Common myeloid progenitor, CD34-positive (primary cell): ENCODE data around the gene KMT2B.

Source experiments
- CTCF ChIA-PET: fragments of 350-600 bp; sonication (Branson Sonifier 250); formaldehyde crosslinking; loops from one replicate; lab custom pipeline; 2021; ENCODE audit warnings: antibody characterized with exemption; lab: Charles Lee
- POLR2A ChIA-PET: fragments of 350-600 bp; sonication (Branson Sonifier 250); formaldehyde crosslinking; loops from one replicate; lab custom pipeline; 2021; ENCODE audit warnings: antibody characterized with exemption; lab: Charles Lee
- DNase-seq, 3 donors: peaks; one replicate each; pipeline versions ENCODE4 v3.0.0 to v3.0.0-alpha.2; 2013
- H3K27ac ChIP-seq, 2 experiments: 1 replicate in 1 of 2; 2 replicates in 1 of 2; pipeline ENCODE4 v1.7.0; 2013; ENCODE audit warnings: inconsistent platforms in 2 of 2, low read length in 2 of 2, mild to moderate bottlenecking in 2 of 2, low read depth in 1 of 2, moderate library complexity in 1 of 2; ENCODE audit not compliant: severe bottlenecking in 2 of 2, insufficient read depth in 1 of 2, poor library complexity in 1 of 2
- H3K27me3 ChIP-seq, 5 experiments: replicated peaks in 2 of 5; 1 replicate in 3 of 5; 2 replicates in 2 of 5; pipeline versions ENCODE4 v1.6.1 to v1.7.0; 2013; ENCODE audit warnings: low read length in 4 of 5, mild to moderate bottlenecking in 2 of 5, moderate library complexity in 2 of 5, inconsistent platforms in 1 of 5; ENCODE audit not compliant: insufficient read depth in 5 of 5, control insufficient read depth in 4 of 5
- H3K36me3 ChIP-seq, 4 experiments: 1 replicate in 2 of 4; 2 replicates in 2 of 4; pipeline versions ENCODE4 v1.6.1 to v1.7.0; 2013; ENCODE audit warnings: low read length in 3 of 4, control low read depth in 1 of 4, mild to moderate bottlenecking in 1 of 4; ENCODE audit not compliant: control insufficient read depth in 4 of 4, insufficient read depth in 4 of 4
- H3K4me1 ChIP-seq, 4 experiments: 1 replicate in 3 of 4; 2 replicates in 1 of 4; pipeline versions ENCODE4 v1.6.1 to v1.7.1; 2013; ENCODE audit warnings: low read length in 3 of 4, mild to moderate bottlenecking in 3 of 4, control low read depth in 1 of 4, inconsistent platforms in 1 of 4, moderate library complexity in 1 of 4; ENCODE audit not compliant: control insufficient read depth in 4 of 4, insufficient read depth in 4 of 4; ENCODE audit errors: control extremely low read depth in 1 of 4
- H3K4me3 ChIP-seq, 7 experiments: 1 replicate in 4 of 7; 2 replicates in 3 of 7; pipeline versions ENCODE4 v1.5.1 to v1.7.0; 2013; ENCODE audit warnings: mild to moderate bottlenecking in 7 of 7, low read length in 6 of 7, moderate library complexity in 6 of 7, inconsistent platforms in 2 of 7, low read depth in 2 of 7, control low read depth in 1 of 7; ENCODE audit not compliant: insufficient read depth in 4 of 7, control insufficient read depth in 1 of 7; ENCODE audit errors: extremely low read depth in 1 of 7
- H3K9me3 ChIP-seq, 5 experiments: 1 replicate in 4 of 5; 2 replicates in 1 of 5; pipeline versions ENCODE4 v1.6.1 to v1.7.1; 2013; ENCODE audit warnings: low read length in 4 of 5, mild to moderate bottlenecking in 2 of 5, inconsistent platforms in 1 of 5, low read depth in 1 of 5, moderate library complexity in 1 of 5; ENCODE audit not compliant: control insufficient read depth in 4 of 5, insufficient read depth in 2 of 5; ENCODE audit errors: control extremely low read depth in 1 of 5
- WGBS: methylation state at CpG from one replicate; pipeline ENCODE4 v1.1.5; 2013; ENCODE audit not compliant: insufficient coverage; 5-methylcytosine and 5-hydroxymethylcytosine counted together

The KMT2B gene

DNA sequence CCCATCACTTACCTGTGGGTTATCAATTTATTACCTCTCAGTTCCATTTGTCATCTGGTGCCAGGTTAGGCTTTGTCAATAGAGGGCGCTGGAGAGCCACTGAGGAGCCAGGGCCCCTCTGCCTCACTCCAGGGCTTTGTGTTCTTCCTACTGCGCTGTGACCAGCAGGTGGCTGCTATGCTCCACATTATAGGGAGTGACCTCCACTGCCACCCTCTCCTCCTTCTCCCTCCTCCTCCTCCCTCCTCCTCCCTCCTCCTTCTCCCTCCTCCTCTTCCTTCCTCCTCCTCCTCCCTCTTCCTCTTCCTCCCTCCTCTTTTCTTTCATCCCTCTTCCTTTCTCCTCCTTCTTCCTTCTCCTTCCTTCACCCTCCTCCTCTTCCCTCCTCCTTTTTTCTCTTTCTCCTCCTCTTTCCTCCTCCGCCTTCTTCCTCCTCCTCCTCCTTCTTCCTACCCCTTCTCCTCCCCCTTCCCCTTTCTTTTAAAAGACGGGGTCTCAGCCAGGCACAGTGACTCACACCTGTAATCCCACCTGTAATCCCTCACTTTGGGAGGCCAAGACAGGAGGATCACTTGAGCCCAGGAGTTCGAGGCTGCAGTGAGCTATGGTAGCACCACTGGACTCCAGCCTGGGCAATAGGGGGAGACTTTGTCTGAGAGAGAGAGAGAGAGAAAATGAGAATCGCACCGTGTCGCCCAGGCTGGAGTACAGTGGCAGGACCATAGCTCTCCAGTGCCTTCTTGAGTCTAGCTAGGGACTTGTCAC is 23.8 kb upstream of the KMT2B start:
- peaks cover 0 to 4% (median 0%) of the 10 kb centered on the region in 5 experiments for H3K27me3 ChIP-seq
- H3K4me3 ChIP-seq: no peak overlapping the region
- ChIA-PET POLR2A (no interaction called here), CTCF (interaction anchor here (0.7 to 5.3 kb wide), 10 partner anchors 8 to 147 kb away, joined by 3 to 43 read pairs (median 5); partner anchors contain the start of genes LIN37 and ZBTB32)
- 29% methylated on average over 3 of the region's 8 CpGs for WGBS
- H3K27ac ChIP-seq: no peak overlapping the region
- H3K36me3 ChIP-seq: no peaks in the 10 kb centered on the region
- H3K9me3 ChIP-seq: no peaks in the 10 kb centered on the region
- DNase-seq: peak; percentile 87 to 92 (median 91)
- H3K4me1 ChIP-seq: no peaks in the 10 kb centered on the region

DNA sequence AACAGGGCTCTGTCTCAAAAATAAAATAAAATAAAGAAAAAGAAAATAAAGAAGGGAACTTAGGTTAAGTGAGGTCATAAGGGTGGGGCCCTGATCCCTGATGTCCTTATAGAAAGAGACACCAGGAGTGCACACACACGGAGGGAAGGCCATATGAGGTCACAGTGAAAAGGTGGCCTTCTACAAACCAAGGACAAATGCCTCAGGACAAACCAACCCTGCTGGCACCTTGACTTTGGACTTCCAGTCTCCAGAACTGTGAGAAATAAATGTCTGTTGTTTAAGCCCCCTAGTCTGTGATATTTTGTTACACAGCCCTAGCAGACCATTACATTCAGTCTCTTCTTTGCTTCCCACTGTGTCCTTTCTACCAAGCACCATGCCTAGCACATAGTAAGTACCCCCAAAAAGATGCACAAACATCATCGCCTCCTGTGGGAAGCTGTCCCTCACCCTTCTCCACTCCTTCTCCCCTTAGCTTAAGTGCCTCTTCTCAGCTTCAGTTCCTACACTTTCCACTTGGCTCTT is 21.8 kb upstream of the KMT2B start:
- CTCF ChIA-PET: interaction anchor here (1.8 to 5.3 kb wide), 2 partner anchors 16 to 124 kb away, joined by 10 to 43 read pairs; no protein-coding TSS in a partner anchor
- 90% methylated on average over 1 of the region's 2 CpGs for WGBS
- POLR2A ChIA-PET: interaction anchor here (0.6 kb wide), 1 partner anchor 235 kb away, joined by 3 read pairs; no protein-coding TSS in a partner anchor

DNA sequence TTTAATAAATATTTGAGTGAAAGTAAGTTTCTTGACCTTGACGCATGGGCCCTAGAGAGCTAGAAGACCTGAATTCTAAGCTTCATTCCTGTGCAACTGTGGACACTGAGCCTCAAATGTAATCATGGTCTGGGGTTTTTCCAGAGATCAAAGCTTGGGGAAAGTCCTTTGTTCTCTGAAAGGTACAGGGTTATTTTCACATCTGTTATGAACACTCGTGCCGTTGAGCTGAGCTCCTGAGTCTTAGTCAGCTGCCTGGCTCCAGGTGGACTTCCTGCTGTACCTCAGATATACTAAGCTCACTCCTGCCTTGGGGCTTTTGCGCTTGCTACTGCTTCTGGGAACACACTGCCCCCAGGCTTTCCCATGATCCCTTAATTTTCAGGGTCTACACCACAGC is 21.0 kb upstream of the KMT2B start:
- H3K36me3 ChIP-seq: no peaks in the 10 kb centered on the region
- H3K9me3 ChIP-seq: no peaks in the 10 kb centered on the region
- H3K4me1 ChIP-seq: peaks cover 0 to 1% (median 0%) of the 10 kb centered on the region in 4 experiments
- CTCF ChIA-PET: interaction anchor here (0.9 to 5.3 kb wide), 3 partner anchors 10 to 113 kb away, joined by 3 to 43 read pairs (median 3); no protein-coding TSS in a partner anchor
- 94% methylated on average over 4 of the region's 4 CpGs for WGBS
- H3K27ac ChIP-seq: no peak overlapping the region
- peaks cover 0 to 9% (median 0%) of the 10 kb centered on the region in 5 experiments for H3K27me3 ChIP-seq
- POLR2A ChIA-PET: interaction anchor here (0.6 kb wide), 1 partner anchor 234 kb away, joined by 3 read pairs; no protein-coding TSS in a partner anchor
- DNase-seq: no peak
- H3K4me3 ChIP-seq: no peak overlapping the region

More for the DNA sequence above, 21.8 kb upstream of the KMT2B start:
- Histone ChIP-seq H3K4me3 (no peak overlapping the region), H3K9me3 (no peaks in the 10 kb centered on the region), H3K4me1 (no peaks in the 10 kb centered on the region), H3K27me3 (peaks cover 0 to 6% (median 0%) of the 10 kb centered on the region in 5 experiments), H3K36me3 (no peaks in the 10 kb centered on the region), H3K27ac (no peak overlapping the region)
- no peak for DNase-seq

DNA sequence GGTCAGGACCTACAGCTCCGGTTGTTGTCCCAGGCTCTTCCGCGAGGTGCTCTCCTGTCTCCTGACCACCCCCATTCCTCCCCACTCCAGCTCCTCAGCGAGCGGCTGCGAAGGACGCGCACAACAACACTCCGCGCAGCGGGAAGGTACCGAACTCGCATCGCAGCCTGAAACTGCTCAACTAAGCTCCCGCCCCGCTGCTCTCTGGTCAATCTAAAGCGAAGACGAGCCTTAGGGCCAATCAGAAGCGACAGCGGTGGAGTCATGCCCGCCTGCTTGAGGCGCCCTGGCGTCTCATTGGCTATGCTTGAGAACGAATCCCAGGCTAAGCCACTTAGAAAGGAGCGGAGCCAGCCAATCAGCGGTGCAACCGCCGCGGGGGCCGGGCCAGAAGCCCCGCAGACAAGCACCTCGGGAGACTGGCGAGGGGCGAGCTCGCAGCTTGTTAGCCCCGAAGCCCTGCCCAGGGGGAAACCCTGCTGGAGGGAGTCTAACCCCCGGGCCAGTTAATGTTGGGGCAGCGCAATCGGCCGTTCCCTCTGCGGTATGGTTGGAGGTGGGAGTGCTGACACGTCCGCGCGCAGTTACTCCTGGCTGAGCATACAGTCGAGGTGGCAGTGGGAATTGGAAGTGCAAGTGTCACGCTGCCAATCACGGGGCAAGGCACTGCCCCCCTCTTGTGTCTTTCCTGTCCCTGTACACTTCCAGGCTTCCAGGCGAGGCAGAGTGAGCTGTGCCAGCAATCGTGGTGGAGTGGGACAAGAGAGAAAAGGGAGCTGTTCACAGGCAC is 15.4 kb upstream of the KMT2B start:
- Histone ChIP-seq H3K4me3 (peak overlapping the region; percentile 15 to 83 (median 69)), H3K9me3 (no peaks in the 10 kb centered on the region), H3K36me3 (no peaks in the 10 kb centered on the region), H3K27me3 (peaks cover 0 to 18% (median 5%) of the 10 kb centered on the region in 5 experiments), H3K4me1 (peaks cover 0 to 12% (median 10%) of the 10 kb centered on the region in 4 experiments), H3K27ac (no peak overlapping the region)
- CTCF ChIA-PET: interaction anchor here (0.6 to 2.6 kb wide), 9 partner anchors 8 to 638 kb away, joined by 3 to 10 read pairs (median 5); no protein-coding TSS in a partner anchor
- under 1% methylated on average over 31 of the region's 50 CpGs for WGBS
- POLR2A ChIA-PET: interaction anchor here (0.5 kb wide), 1 partner anchor 118 kb away, joined by 3 read pairs; no protein-coding TSS in a partner anchor
- DNase-seq: peak; percentile 97 to 99 (median 98)

DNA sequence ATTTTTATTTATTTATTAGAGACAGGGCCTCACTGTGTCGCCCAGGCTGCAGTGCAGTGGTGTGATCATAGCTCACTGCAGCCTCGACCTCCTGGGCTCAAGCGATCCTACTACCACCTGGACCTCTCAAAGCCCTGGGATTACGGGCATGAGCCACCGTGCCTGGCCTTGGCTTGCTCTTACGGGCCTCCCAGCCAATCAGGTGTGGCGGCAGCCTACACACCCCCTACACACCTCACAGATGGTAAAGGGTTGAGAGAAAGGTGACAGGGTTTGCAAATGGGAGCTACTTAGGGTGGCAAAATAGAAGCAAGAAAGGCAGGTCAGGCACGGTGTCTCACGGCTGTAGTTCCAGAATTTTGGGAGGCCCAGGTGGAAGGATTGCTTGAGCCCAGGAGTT is 14.5 kb upstream of the KMT2B start:
- peaks cover 0 to 12% (median 10%) of the 10 kb centered on the region in 4 experiments for H3K4me1 ChIP-seq
- CTCF ChIA-PET: interaction anchor here (1.0 to 2.6 kb wide), 5 partner anchors 9 to 116 kb away, joined by 3 to 10 read pairs (median 6); no protein-coding TSS in a partner anchor
- no peaks in the 10 kb centered on the region for H3K9me3 ChIP-seq
- no peaks in the 10 kb centered on the region for H3K36me3 ChIP-seq
- POLR2A ChIA-PET: no interaction called here
- peaks cover 0 to 18% (median 5%) of the 10 kb centered on the region in 5 experiments for H3K27me3 ChIP-seq
- no peak for DNase-seq
- 48% methylated on average over 5 of the region's 9 CpGs for WGBS
- no peak overlapping the region for H3K4me3 ChIP-seq
- no peak overlapping the region for H3K27ac ChIP-seq

DNA sequence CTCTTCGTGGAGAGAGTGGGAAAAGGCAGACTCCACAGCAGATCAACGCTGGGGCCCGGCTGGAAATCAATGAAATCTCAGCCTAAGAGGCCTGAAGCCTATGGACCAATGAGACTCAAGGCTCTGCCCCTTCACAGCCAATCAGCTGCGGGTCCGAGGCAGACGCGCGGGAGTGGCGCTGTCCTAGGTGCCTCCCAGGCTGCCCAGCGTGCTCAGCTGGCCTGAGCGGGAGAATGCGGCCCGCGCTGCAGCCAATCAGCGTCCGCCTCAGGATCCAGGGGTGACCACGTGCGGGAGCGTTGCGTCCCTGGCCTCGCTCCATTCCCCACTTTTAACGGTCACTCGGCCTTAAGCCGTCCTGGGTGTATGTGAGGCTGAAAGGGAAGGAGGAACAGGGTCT is 13.6 kb upstream of the KMT2B start, which contains the start of gene ZBTB32:
TSS of gene ZBTB32 (plus strand) at position 341 of the 400 bp plus-strand sequence. CDS start 10,069 bp downstream, outside the sequence.
- Histone ChIP-seq H3K27ac (no peak within 1 kb of the TSS), H3K27me3 (peaks cover 0 to 18% (median 5%) of the 10 kb centered on the region in 5 experiments), H3K4me1 (peaks cover 0 to 12% (median 10%) of the 10 kb centered on the region in 4 experiments), H3K36me3 (no peaks in the 10 kb centered on the region), H3K9me3 (no peaks in the 10 kb centered on the region), H3K4me3 (no peak within 1 kb of the TSS)
- WGBS: 43% methylated on average over 24 of the region's 24 CpGs
- POLR2A ChIA-PET: no interaction called here
- CTCF ChIA-PET: interaction anchor here (1.9 to 2.6 kb wide), 2 partner anchors 9 to 11 kb away, joined by 6 read pairs; no protein-coding TSS in a partner anchor
- peak in 2 of 3 donors; percentile 66 to 68 for DNase-seq
